HL-60 (cell line): Measurements from ENCODE around the gene CTSW.

Experiments
- DNase-seq, 2 experiments: peaks; one replicate each; pipeline ENCODE4 v3.0.0-alpha.2; 2010 to 2020; ENCODE audit warnings: low read depth in 1 of 2, low spot score in 1 of 2
- H3K27ac ChIP-seq: fragments of 250-450 bp; sonication (Bioruptor Pico); replicated peaks from 2 replicates; pipeline ENCODE4 v1.5.1; 2020; ENCODE audit warnings: mild to moderate bottlenecking, moderate library complexity
- H3K27me3 ChIP-seq: fragments of 250-450 bp; sonication (Bioruptor Pico); 2 replicates; pipeline ENCODE4 v1.5.1; 2021; ENCODE audit warnings: mild to moderate bottlenecking, moderate library complexity; ENCODE audit not compliant: insufficient read depth, poor library complexity, severe bottlenecking
- H3K4me3 ChIP-seq: replicated peaks from 2 replicates; pipeline ENCODE4 v1.5.1; 2011; ENCODE audit warnings: mild to moderate bottlenecking, control low read depth, low read length; ENCODE audit not compliant: insufficient read depth
- GABPA ChIP-seq: IDR thresholded peaks from 2 replicates; pipeline ENCODE4 v1.6.1; 2012; ENCODE audit warnings: low read depth
- POLR2AphosphoS5 ChIP-seq: IDR thresholded peaks from 2 replicates; pipeline ENCODE4 v1.6.1; 2012; ENCODE audit warnings: low read depth
- SPI1 ChIP-seq: IDR thresholded peaks from 2 replicates; pipeline ENCODE4 v1.6.1; 2012; ENCODE audit warnings: low read depth, mild to moderate bottlenecking, borderline replicate concordance
- TF ChIP-seq, protein P1 (sequence below): IDR thresholded peaks from 2 replicates; pipeline ENCODE4 v1.6.1; 2012; ENCODE audit warnings: low read depth; ENCODE audit not compliant: insufficient replicate concordance
- TF ChIP-seq, protein P2 (sequence below): IDR thresholded peaks from one replicate; pipeline ENCODE4 v1.5.1; 2011; ENCODE audit warnings: low read length, control low read depth, inconsistent platforms; ENCODE audit not compliant: insufficient read depth

CTSW gene

GRCh38 chr11:65917434-65918210 lies 38.0 kb downstream of the CTSW start:
- TF ChIP-seq, protein P1, sequence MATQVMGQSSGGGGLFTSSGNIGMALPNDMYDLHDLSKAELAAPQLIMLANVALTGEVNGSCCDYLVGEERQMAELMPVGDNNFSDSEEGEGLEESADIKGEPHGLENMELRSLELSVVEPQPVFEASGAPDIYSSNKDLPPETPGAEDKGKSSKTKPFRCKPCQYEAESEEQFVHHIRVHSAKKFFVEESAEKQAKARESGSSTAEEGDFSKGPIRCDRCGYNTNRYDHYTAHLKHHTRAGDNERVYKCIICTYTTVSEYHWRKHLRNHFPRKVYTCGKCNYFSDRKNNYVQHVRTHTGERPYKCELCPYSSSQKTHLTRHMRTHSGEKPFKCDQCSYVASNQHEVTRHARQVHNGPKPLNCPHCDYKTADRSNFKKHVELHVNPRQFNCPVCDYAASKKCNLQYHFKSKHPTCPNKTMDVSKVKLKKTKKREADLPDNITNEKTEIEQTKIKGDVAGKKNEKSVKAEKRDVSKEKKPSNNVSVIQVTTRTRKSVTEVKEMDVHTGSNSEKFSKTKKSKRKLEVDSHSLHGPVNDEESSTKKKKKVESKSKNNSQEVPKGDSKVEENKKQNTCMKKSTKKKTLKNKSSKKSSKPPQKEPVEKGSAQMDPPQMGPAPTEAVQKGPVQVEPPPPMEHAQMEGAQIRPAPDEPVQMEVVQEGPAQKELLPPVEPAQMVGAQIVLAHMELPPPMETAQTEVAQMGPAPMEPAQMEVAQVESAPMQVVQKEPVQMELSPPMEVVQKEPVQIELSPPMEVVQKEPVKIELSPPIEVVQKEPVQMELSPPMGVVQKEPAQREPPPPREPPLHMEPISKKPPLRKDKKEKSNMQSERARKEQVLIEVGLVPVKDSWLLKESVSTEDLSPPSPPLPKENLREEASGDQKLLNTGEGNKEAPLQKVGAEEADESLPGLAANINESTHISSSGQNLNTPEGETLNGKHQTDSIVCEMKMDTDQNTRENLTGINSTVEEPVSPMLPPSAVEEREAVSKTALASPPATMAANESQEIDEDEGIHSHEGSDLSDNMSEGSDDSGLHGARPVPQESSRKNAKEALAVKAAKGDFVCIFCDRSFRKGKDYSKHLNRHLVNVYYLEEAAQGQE: no peak
- no peak for TF ChIP-seq SPI1
- TF ChIP-seq, protein P2, sequence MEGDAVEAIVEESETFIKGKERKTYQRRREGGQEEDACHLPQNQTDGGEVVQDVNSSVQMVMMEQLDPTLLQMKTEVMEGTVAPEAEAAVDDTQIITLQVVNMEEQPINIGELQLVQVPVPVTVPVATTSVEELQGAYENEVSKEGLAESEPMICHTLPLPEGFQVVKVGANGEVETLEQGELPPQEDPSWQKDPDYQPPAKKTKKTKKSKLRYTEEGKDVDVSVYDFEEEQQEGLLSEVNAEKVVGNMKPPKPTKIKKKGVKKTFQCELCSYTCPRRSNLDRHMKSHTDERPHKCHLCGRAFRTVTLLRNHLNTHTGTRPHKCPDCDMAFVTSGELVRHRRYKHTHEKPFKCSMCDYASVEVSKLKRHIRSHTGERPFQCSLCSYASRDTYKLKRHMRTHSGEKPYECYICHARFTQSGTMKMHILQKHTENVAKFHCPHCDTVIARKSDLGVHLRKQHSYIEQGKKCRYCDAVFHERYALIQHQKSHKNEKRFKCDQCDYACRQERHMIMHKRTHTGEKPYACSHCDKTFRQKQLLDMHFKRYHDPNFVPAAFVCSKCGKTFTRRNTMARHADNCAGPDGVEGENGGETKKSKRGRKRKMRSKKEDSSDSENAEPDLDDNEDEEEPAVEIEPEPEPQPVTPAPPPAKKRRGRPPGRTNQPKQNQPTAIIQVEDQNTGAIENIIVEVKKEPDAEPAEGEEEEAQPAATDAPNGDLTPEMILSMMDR: no peak
- TF ChIP-seq GABPA: no peak
- TF ChIP-seq POLR2AphosphoS5: no peak
- peak overlapping the region; percentile 86; the same call in 1 of the 2 replicates for H3K27ac ChIP-seq
- H3K4me3 ChIP-seq: peak overlapping the region; percentile 86
- no peak for DNase-seq
- no peaks in the 10 kb centered on the region for H3K27me3 ChIP-seq

DNA sequence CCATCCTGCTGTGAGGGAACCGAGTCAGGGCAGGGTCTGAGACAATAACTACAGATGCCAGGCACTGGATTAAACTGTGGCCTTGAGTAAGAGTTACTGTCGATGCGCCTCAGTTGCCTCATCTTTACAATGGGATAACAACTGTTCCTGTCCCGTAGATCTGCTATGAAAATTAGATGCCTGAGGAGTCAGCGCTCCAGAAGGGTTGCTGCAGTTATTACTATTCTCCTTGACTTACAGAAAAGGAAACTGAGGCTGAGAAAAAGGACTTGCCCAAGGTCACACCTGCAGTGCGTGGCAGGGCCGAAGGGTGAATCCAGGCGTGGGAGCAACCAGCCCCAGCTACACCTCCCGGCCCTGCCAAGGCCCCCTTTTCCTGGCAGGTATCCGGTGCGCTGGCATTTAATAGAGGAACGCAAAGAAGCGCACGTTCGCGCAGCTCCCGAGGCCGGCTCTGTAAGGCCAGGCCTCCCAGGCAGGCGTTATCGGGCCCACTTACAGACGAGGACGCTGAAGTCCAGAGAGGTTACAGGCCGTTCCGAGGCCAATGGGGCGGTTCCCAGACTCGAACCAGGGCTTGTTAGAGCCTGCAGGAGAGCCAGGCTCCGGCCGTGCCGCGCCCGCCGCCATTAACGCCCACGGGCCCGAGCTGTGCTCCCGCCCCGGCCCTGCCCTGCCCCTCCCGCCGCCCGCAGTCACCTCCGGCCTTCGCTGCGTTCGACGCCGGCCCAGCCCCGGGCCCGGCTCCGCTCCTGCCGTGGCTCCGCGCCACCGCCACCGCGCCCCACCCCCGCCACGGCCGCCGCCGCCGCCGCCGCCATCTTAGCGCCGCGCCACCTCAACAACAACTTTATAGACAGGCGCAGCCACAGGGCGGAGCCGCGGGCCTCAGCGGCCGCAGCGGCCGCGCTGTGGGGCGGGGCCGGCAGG lies 38.8 kb downstream of the CTSW start, which contains the start of gene C11orf68:
TSS of gene C11orf68 (minus strand) at position 852 of the 930 bp plus-strand sequence. CDS start at position 821, 31 bp downstream.
- TF ChIP-seq POLR2AphosphoS5: peak; percentile 63; the same call in 1 of the 2 replicates
- TF ChIP-seq GABPA: no peak
- DNase-seq: peak in 1 of 2 experiments; percentile 43
- Histone ChIP-seq H3K4me3 (peak within 1 kb of the TSS; percentile 86), H3K27me3 (no peaks in the 10 kb centered on the region), H3K27ac (peak within 1 kb of the TSS; percentile 86)

DNA sequence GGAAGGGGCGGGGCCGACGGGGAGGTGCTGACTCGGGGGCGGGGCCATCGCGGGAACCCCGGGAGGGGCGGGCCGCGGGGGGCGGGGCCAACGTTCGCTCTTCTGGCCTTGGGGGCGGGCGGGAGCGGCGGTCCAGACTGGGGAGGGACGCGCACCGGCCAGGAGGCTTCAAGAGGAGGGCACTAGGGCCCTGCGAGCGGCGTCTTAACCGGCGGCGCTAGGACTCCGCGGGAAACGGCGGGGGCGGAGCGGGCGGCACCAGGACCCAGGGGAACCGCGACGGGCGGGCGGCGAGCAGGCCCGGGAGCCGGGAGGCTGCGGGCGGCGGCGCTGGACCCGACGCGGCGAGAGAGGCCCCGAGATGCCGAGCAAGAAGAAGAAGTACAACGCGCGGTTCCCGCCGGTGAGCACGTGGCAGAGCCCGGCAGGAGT lies 39.5 kb downstream of the CTSW start, which contains the start of gene DRAP1:
TSS of gene DRAP1 (plus strand) at position 286 of the 432 bp plus-strand sequence. CDS start at position 362, 76 bp downstream.
- DNase-seq: peak; percentile 96 to 98
- peak within 1 kb of the TSS; percentile 86 for H3K27ac ChIP-seq
- H3K4me3 ChIP-seq: peak within 1 kb of the TSS; percentile 86
- TF ChIP-seq SPI1 (peak; percentile 14; the same call in 1 of the 2 replicates), POLR2AphosphoS5 (peak; percentile 33), GABPA (peak; percentile 37; the same call in 1 of the 2 replicates)
- TF ChIP-seq, protein P2: no peak
- TF ChIP-seq, protein P1: no peak
- no peaks in the 10 kb centered on the region for H3K27me3 ChIP-seq
